ENCODE measurements around the gene EPHA10.

Gene EPHA10

GRCh38 chr1:37666241-37666867 is 98.6 kb downstream of the EPHA10 start:
- ATAC-seq, result no peak
- TF ChIP-seq RARB (CRISPR knock-in tag; IDR thresholded peaks at IDR 0.05) (no peak), OSR1 (CRISPR knock-in tag; IDR thresholded peaks at IDR 0.05) (no peak), GLIS3 (CRISPR knock-in tag; IDR thresholded peaks at IDR 0.05) (no peak), TSHZ2 (CRISPR knock-in tag; IDR thresholded peaks at IDR 0.05) (no peak), ZFP30 (CRISPR knock-in tag; IDR thresholded peaks at IDR 0.05) (no peak), ZC3H10 (CRISPR knock-in tag; IDR thresholded peaks at IDR 0.05) (no peak), ZNF70 (CRISPR knock-in tag; IDR thresholded peaks at IDR 0.05) (no peak)
- TF ChIP-seq, protein P1, sequence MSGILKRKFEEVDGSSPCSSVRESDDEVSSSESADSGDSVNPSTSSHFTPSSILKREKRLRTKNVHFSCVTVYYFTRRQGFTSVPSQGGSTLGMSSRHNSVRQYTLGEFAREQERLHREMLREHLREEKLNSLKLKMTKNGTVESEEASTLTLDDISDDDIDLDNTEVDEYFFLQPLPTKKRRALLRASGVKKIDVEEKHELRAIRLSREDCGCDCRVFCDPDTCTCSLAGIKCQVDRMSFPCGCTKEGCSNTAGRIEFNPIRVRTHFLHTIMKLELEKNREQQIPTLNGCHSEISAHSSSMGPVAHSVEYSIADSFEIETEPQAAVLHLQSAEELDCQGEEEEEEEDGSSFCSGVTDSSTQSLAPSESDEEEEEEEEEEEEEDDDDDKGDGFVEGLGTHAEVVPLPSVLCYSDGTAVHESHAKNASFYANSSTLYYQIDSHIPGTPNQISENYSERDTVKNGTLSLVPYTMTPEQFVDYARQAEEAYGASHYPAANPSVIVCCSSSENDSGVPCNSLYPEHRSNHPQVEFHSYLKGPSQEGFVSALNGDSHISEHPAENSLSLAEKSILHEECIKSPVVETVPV (CRISPR knock-in tag; IDR thresholded peaks at IDR 0.05), result no peak
- TF ChIP-seq, protein P2, sequence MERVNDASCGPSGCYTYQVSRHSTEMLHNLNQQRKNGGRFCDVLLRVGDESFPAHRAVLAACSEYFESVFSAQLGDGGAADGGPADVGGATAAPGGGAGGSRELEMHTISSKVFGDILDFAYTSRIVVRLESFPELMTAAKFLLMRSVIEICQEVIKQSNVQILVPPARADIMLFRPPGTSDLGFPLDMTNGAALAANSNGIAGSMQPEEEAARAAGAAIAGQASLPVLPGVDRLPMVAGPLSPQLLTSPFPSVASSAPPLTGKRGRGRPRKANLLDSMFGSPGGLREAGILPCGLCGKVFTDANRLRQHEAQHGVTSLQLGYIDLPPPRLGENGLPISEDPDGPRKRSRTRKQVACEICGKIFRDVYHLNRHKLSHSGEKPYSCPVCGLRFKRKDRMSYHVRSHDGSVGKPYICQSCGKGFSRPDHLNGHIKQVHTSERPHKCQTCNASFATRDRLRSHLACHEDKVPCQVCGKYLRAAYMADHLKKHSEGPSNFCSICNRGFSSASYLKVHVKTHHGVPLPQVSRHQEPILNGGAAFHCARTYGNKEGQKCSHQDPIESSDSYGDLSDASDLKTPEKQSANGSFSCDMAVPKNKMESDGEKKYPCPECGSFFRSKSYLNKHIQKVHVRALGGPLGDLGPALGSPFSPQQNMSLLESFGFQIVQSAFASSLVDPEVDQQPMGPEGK (CRISPR knock-in tag; IDR thresholded peaks at IDR 0.05; ENCODE audit: borderline replicate concordance), result no peak
